ENCODE data around the gene S100PBP. TPM values are rescaled to one million over a fixed set of nuclear protein-coding genes. Genes with fewer than 3 reads are reported as not detected.

S100PBP gene
- polyA plus RNA-seq, 2 of the 4 experiments (the other 2 are of a cell fraction), result 16.1 to 41.9 TPM

DNA sequence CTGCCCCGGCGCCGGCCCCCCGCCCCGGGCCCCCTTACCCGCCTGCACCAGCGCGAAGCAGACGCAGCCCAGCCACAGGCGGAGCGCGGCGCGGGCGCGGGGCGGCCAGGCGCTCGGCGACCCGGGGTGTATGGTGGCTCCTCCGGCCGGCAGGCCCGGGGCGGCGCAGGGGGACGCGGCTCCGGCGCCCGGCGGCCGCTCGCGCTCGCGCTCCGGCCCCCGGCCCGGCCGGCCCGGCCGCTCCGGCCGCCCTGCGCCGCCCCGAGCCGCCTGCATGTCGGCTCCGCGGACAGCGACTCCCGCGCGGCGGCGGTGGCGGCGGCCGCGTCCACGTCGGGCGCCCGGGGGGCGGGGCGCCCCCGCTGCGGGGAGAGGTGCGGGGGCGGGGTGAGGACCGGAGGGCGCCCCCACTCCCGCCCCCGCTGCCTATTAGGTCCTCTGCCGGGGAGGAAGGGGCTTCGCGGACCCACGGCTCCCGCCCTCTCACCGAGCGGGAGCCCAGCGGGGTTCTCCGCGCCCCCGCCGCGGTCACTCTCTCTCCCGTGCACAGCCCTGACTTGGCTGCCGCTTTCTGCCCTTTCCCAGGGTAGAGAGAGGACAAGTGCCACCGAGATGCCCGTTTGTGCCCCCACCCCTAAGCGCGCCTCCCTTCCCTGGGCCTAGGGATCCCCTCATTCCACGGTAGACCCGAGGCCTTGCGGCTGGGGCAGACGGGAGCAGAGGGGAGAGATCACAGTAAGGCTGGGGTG is 53.3 kb downstream of the S100PBP start, which contains the start of gene FNDC5:
TSS of gene FNDC5 (minus strand) at position 298 of the 749 bp plus-strand sequence.
- WGBS (ENCODE audit: missing lambda C conversion rate), result no CpG with 5 or more reads among the region's 99 CpGs
- ATAC-seq, result peak; percentile 39 to 66
- DNase-seq (ENCODE audit: low read depth in 1 of 2, low spot score in 1 of 2), result no peak
- Histone ChIP-seq H3K4me3 (peak within 1 kb of the TSS; percentile 58), H3K4me1 (0 out of 3 replicates have a peak, but pooled peaks cover 2% of the 10 kb centered on the region), H3K4me2 (peak within 1 kb of the TSS; percentile 98), H3K9me3 (no peaks in the 10 kb centered on the region), H3K27ac (peak within 1 kb of the TSS; percentile 52 to 84; a peak in 4 of 6 replicates)
- TF ChIP-seq POLR2AphosphoS2 (conservative IDR thresholded peaks at IDR 0.05; ENCODE audit: low read length), result no peak
- no peak for TF ChIP-seq SREBF2 (IDR thresholded peaks at IDR 0.05)
- no peak for TF ChIP-seq EP300 (IDR thresholded peaks at IDR 0.05)
- TF ChIP-seq, protein P1, sequence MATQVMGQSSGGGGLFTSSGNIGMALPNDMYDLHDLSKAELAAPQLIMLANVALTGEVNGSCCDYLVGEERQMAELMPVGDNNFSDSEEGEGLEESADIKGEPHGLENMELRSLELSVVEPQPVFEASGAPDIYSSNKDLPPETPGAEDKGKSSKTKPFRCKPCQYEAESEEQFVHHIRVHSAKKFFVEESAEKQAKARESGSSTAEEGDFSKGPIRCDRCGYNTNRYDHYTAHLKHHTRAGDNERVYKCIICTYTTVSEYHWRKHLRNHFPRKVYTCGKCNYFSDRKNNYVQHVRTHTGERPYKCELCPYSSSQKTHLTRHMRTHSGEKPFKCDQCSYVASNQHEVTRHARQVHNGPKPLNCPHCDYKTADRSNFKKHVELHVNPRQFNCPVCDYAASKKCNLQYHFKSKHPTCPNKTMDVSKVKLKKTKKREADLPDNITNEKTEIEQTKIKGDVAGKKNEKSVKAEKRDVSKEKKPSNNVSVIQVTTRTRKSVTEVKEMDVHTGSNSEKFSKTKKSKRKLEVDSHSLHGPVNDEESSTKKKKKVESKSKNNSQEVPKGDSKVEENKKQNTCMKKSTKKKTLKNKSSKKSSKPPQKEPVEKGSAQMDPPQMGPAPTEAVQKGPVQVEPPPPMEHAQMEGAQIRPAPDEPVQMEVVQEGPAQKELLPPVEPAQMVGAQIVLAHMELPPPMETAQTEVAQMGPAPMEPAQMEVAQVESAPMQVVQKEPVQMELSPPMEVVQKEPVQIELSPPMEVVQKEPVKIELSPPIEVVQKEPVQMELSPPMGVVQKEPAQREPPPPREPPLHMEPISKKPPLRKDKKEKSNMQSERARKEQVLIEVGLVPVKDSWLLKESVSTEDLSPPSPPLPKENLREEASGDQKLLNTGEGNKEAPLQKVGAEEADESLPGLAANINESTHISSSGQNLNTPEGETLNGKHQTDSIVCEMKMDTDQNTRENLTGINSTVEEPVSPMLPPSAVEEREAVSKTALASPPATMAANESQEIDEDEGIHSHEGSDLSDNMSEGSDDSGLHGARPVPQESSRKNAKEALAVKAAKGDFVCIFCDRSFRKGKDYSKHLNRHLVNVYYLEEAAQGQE (IDR thresholded peaks at IDR 0.05), result no peak
- TF ChIP-seq BHLHE40 (IDR thresholded peaks at IDR 0.05; ENCODE audit: low read depth, low read length), result no peak
- TF ChIP-seq NPAS2 (CRISPR knock-in tag; IDR thresholded peaks at IDR 0.05; ENCODE audit: borderline replicate concordance), result no peak
- CTCF ChIA-PET, result interaction anchor here (0.7 to 3.6 kb wide), 10 partner anchors 9 to 450 kb away, joined by 3 to 22 read pairs (median 4); no protein-coding TSS in a partner anchor
- POLR2A ChIA-PET, result interaction anchor here (1.4 kb wide), 1 partner anchor 210 kb away, joined by 4 read pairs; no protein-coding TSS in a partner anchor
- FAIRE-seq, result no peak

- WGBS (ENCODE audit: missing lambda C conversion rate), result 36% methylated on average over 11 of the region's 13 CpGs
- Histone ChIP-seq H3K4me1 (0 out of 3 replicates have a peak, but pooled peaks cover 2% of the 10 kb centered on the region), H3K9me3 (no peaks in the 10 kb centered on the region), H3K27ac (peak overlapping the region in 1 of 2 experiments; percentile 84; a peak in 4 of 6 replicates), H3K4me2 (peak overlapping the region; percentile 98), H3K4me3 (peak overlapping the region; percentile 58)
- CTCF ChIA-PET, result interaction anchor here (0.6 to 3.6 kb wide), 21 partner anchors 8 to 451 kb away, joined by 3 to 22 read pairs (median 4); partner anchors contain the start of gene HPCA
- FAIRE-seq, result no peak
- ATAC-seq, result peak; percentile 20 to 58; a peak in 5 of 6 replicates
- TF ChIP-seq ZC3H11A (IDR thresholded peaks at IDR 0.05) (no peak), CHD4 (IDR thresholded peaks at IDR 0.05; ENCODE audit: borderline replicate concordance) (no peak), HEYL (CRISPR knock-in tag; IDR thresholded peaks at IDR 0.05) (no peak), ESRRA (IDR thresholded peaks at IDR 0.05; ENCODE audit: borderline replicate concordance, low read length) (no peak), BHLHE40 (IDR thresholded peaks at IDR 0.05; ENCODE audit: low read depth, low read length) (no peak), FOXS1 (CRISPR knock-in tag; IDR thresholded peaks at IDR 0.05) (no peak), EHMT2 (IDR thresholded peaks at IDR 0.05; ENCODE audit: low read depth) (no peak), RCOR1 (IDR thresholded peaks at IDR 0.05; ENCODE audit: low read depth, low read length) (no peak), POLR2A (IDR thresholded peaks at IDR 0.05; ENCODE audit: low read length) (no peak)
- TF ChIP-seq, protein P2, sequence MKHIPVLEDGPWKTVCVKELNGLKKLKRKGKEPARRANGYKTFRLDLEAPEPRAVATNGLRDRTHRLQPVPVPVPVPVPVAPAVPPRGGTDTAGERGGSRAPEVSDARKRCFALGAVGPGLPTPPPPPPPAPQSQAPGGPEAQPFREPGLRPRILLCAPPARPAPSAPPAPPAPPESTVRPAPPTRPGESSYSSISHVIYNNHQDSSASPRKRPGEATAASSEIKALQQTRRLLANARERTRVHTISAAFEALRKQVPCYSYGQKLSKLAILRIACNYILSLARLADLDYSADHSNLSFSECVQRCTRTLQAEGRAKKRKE (CRISPR knock-in tag; IDR thresholded peaks at IDR 0.05; ENCODE audit: low read depth), result no peak
- TF ChIP-seq, protein P1 (IDR thresholded peaks at IDR 0.05), result no peak
- no peak for DNase-seq (ENCODE audit: low read depth in 1 of 2, low spot score in 1 of 2)
- POLR2A ChIA-PET, result interaction anchor here (0.6 to 1.4 kb wide), 2 partner anchors 133 to 209 kb away, joined by 4 to 5 read pairs; no protein-coding TSS in a partner anchor
These were observed 54.1 kb downstream of the S100PBP start for GRCh38 chr1:32871364-32872191.

Data from A549 (cell line).